ENCODE data around the gene VEGFB. TPM values are rescaled to one million over a fixed set of nuclear protein-coding genes. Genes with fewer than 3 reads are reported as not detected.

Gene VEGFB
- total and polyA plus RNA-seq, 2 of the 4 experiments (the other 2 are of a cell fraction) = 3.0 to 25.1 TPM

DNA sequence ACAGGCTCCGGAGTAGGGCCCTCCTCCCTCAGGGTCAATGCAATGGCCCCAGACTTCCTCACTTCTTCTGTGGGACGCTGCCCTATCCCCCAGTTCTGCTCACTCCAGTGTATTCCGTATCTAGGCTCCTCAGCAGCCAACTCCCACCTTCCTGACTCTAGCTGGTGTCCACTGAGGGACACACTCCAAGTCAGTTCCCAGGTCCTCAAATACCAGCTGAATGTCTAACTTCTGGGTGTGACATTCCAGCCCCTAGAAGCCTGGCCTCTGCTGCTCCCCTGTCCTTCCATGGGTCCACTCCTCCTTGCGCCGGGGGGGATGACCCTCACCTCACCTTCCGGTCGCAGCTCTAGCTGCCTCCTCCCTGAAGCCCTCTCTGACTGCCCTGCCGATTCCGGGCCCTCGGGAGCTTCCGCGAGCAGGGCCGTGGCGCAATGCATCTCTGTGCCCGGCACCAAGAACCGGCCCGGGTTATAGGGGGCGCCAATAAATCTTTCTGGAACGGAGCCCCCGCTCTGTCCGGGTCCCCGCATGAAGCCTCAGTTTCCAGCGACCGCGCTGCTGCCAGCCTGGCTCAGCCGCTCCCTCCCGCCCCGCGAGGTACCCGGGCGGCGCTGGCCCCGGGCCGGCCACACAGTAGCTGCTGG lies 34.6 kb downstream of the VEGFB start:
- Histone ChIP-seq H3K23ac (ENCODE audit: low read depth, low read length) (peak overlapping the region; percentile 74), H2AFZ (replicated peaks; ENCODE audit: low read length, poor library complexity) (peak overlapping the region; percentile 96), H2BK120ac (ENCODE audit: low read depth, low read length) (peak overlapping the region; percentile 67), H3K56ac (ENCODE audit: extremely low read depth, insufficient read depth, low read length) (peak overlapping the region; percentile 82), H4K8ac (ENCODE audit: low read depth in 2 of 2, low read length in 2 of 2) (peak overlapping the region; percentile 77 to 96), H3K9me1 (ENCODE audit: insufficient read depth, low read length) (peaks cover 5% of the 10 kb centered on the region; the same call in 1 of the 2 replicates), H2AK5ac (ENCODE audit: low read depth, low read length) (peak overlapping the region; percentile 94), H3K36me3 (ENCODE audit: control insufficient read depth, insufficient read depth, low read length) (peaks cover 10% of the 10 kb centered on the region; the same call in 1 of the 2 replicates), H3K9me3 (ENCODE audit: control insufficient read depth, insufficient read depth, low read length) (no peaks in the 10 kb centered on the region), H3K4me3 (ENCODE audit: insufficient read depth, low read depth, low read length) (peak overlapping the region; percentile 56), H4K20me1 (ENCODE audit: insufficient read depth, low read length) (no peaks in the 10 kb centered on the region; the same call in 1 of the 2 replicates), H3K4ac (ENCODE audit: low read depth, low read length) (peak overlapping the region; percentile 88), H2BK15ac (ENCODE audit: low read depth, low read length) (0 out of 3 replicates have a peak overlapping the region, but pooled peaks have one; percentile 39), H4K91ac (ENCODE audit: insufficient read depth, low read depth, low read length) (peak overlapping the region; percentile 94), H4K5ac (ENCODE audit: low read depth, low read length) (peak overlapping the region; percentile 51), H3K4me1 (ENCODE audit: control insufficient read depth, insufficient read depth, low read length) (peaks cover 11% of the 10 kb centered on the region), H3K18ac (ENCODE audit: low read depth, low read length) (peak overlapping the region; percentile 1; the same call in 1 of the 2 replicates), H3K27ac (ENCODE audit: insufficient read depth, low read length) (peak overlapping the region; percentile 76), H3K27me3 (ENCODE audit: control insufficient read depth, insufficient read depth, low read length) (no peaks in the 10 kb centered on the region), H3K9ac (ENCODE audit: low read depth, low read length) (peak overlapping the region; percentile 75), H3K4me2 (ENCODE audit: low read depth, low read length) (peak overlapping the region; percentile 73), H2BK20ac (ENCODE audit: low read depth, low read length) (0 out of 2 replicates have a peak overlapping the region, but pooled peaks have one; percentile 20), H2AK9ac (replicated peaks; ENCODE audit: low read depth, low read length, poor library complexity) (peak overlapping the region; percentile 90), H3K79me1 (ENCODE audit: low read depth in 1 of 2, low read length in 2 of 2) (peaks cover 9 to 33% of the 10 kb centered on the region in 2 experiments), H3K14ac (replicated peaks; ENCODE audit: low read depth, low read length) (peak overlapping the region; percentile 87), H2BK5ac (ENCODE audit: low read depth, low read length, poor library complexity, severe bottlenecking) (peak overlapping the region; percentile 61)
- POLR2A ChIA-PET (ENCODE audit: unreplicated experiment) = interaction anchor here (1.2 kb wide), 1 partner anchor 19 kb away, joined by 3 read pairs; no protein-coding TSS in a partner anchor
- CTCF ChIA-PET = interaction anchor here (1.3 to 1.5 kb wide), 2 partner anchors 8 to 65 kb away, joined by 3 read pairs; no protein-coding TSS in a partner anchor
- intact Hi-C loops (cut with micrococcal nuclease) = loop anchor here (1.0 kb wide), 1 partner anchor 39 kb away; the partner anchor contains the start of gene DNAJC4
- ATAC-seq (ENCODE audit: low read depth) (peak; percentile 10), DNase-seq (peak; percentile 41)
- 20% methylated on average over 1 of the region's 34 CpGs; no CpG with 5 or more reads in 1 of the 2 experiments for WGBS, 2 experiments (ENCODE audit: extremely low coverage in 2 of 2, insufficient read length in 1 of 2)
- dilution Hi-C loops (cut with HindIII; ENCODE audit: low sequenced_read_pairs, unreplicated experiment) = no loop called here
- no TSS peak for BruUV-seq (replicated peaks)
- in situ Hi-C loops (cut with MboI; ENCODE audit: low sequenced_read_pairs) = no loop called here
- TF ChIP-seq BHLHE40 (IDR thresholded peaks at IDR 0.05; ENCODE audit: low read depth, low read length) = no peak
- TF ChIP-seq CEBPB (IDR thresholded peaks at IDR 0.05; ENCODE audit: low read depth, low read length) = peak; percentile 37; the same call in 1 of the 2 replicates
